AG10803 (cell line): ENCODE results near the gene COL18A1.
A peak's percentile ranks its signal among the peaks of the same experiment; 100 is the strongest.

Experiments used
- DNase-seq: peaks from one replicate; pipeline ENCODE4 v3.0.0; 2010; ENCODE audit warnings: low read depth
- H3K4me3 ChIP-seq: 2 replicates; pipeline ENCODE4 v1.5.1; 2011; ENCODE audit warnings: mild to moderate bottlenecking, low read length, control low read depth
- TF ChIP-seq, protein P1 (sequence below): conservative IDR thresholded peaks from 2 replicates; pipeline ENCODE4 v1.5.1; 2011; ENCODE audit warnings: mild to moderate bottlenecking, low read length, control low read depth, inconsistent platforms

COL18A1 gene

DNA sequence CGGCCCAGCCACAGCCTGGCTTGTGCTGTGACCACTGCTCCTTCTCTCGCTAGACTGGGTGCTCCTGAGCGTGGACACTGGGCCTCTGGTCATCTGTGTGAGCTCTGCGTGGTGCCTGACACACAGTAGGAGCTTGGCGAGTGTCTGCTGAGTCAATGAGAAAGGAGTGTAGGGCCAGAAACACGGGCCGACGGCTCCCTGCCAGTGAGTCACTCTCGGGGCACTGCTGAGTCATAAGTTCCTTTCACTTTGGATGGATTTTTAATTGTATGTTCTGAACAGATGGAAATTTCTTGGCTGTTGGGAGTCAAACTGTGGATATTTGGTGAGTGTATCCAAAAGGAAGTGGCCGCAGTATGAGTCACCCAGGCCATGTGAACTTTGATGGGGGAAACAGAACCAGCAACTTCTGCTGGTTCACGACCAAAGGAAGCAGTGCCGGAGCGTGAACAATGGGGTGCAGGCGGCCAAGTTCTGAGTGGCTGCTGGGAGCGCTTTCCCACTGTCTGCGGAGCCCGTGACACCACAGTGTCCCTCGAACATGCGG lies 41.0 kb upstream of the COL18A1 start:
- peak overlapping the region; percentile 36 for H3K4me3 ChIP-seq
- TF ChIP-seq, protein P1, sequence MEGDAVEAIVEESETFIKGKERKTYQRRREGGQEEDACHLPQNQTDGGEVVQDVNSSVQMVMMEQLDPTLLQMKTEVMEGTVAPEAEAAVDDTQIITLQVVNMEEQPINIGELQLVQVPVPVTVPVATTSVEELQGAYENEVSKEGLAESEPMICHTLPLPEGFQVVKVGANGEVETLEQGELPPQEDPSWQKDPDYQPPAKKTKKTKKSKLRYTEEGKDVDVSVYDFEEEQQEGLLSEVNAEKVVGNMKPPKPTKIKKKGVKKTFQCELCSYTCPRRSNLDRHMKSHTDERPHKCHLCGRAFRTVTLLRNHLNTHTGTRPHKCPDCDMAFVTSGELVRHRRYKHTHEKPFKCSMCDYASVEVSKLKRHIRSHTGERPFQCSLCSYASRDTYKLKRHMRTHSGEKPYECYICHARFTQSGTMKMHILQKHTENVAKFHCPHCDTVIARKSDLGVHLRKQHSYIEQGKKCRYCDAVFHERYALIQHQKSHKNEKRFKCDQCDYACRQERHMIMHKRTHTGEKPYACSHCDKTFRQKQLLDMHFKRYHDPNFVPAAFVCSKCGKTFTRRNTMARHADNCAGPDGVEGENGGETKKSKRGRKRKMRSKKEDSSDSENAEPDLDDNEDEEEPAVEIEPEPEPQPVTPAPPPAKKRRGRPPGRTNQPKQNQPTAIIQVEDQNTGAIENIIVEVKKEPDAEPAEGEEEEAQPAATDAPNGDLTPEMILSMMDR, result no peak
- DNase-seq, result peak; percentile 99

DNA sequence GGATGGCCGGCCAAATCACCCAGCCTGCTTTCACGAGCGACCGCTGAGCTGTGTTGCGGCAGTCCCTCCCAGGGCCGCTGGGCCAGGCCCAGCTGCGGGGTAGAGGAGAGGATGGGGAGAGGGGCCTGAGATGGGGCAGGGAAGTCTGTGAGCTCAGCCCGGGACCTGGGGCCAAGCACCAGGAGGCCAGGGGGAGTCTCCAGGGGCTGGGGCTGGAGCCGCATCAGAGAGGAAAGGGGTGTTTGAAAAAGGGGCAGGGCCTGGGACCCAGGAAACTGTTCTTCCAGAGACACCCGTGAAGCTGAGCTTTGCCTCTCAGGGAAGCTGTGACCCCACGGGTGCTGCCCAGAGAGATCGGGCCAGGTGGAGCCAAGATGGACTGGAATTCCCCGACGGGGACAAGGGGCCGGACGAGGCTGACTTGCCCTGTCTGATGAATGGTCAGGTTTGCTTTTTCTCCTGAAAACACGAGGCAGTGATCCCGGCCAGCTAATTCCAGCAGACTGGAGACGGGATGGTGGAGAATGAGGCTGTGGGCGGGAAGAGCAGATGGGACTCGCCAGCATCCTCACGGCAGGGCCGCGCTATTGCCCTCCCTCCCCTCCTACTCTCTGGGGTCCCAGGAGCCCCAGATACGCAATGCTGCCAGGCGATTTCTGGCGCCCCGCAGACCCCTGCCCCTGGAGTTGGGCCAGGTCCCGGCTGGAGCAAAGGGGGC lies 40.3 kb upstream of the COL18A1 start:
- peak; percentile 67 for DNase-seq

DNA sequence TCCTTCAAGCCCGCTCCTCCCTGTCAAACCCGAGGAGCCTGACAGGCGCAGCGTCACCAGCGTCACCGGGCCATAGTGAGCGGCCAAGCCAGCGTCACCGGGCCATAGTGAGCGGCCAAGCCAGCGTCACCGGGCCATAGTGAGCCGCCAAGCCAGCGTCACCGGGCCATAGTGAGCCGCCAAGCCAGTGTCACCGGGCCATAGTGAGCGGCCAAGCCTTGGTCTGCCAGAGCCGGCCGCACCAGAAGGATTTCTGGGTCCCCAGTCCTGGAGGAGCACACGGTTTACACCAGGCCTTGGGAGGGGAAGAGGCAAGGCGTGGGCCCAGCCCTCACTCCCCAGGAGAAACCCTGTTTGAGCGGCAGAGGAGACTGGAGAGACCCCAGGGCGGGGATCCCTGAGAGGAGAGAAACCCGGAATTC lies 39.8 kb upstream of the COL18A1 start:
- DNase-seq, result no peak
- TF ChIP-seq, protein P1, result no peak
- H3K4me3 ChIP-seq, result no peak overlapping the region

More for the DNA sequence above, 40.3 kb upstream of the COL18A1 start:
- H3K4me3 ChIP-seq, result peak overlapping the region; percentile 36
- TF ChIP-seq, protein P1, result no peak

DNA sequence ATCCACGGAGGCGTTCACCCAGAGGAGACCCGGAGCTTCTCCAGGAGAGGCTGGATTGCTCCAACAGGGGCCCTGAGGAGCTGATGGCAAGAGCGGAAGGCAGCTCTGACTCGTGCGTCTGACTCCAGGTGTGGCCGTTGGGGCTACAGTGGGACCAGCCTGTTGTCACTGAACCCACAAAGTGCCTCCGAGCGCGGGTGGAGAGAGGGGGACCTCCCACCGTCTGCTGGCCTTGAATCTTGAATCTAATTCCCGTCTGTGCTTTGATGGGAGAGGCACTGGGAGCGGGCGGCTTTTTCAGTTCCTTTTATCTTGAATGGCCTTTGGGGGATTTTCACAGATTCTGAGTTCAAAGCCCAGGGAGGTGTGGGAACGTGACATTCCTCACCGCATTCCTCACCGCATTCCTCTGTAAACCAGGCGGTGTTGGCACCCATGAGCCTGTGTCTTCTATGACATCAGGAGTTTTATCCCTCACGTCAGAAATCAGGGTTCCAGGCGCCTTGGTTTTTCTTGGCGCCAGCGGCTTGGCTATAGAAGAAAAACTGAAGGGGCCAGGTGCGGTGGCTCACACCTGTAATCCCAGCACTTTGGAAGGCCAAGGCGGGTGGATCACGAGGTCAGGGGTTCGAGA lies 39.2 kb upstream of the COL18A1 start:
- H3K4me3 ChIP-seq, result no peak overlapping the region
- DNase-seq, result peak; percentile 70
- TF ChIP-seq, protein P1, result no peak

DNA sequence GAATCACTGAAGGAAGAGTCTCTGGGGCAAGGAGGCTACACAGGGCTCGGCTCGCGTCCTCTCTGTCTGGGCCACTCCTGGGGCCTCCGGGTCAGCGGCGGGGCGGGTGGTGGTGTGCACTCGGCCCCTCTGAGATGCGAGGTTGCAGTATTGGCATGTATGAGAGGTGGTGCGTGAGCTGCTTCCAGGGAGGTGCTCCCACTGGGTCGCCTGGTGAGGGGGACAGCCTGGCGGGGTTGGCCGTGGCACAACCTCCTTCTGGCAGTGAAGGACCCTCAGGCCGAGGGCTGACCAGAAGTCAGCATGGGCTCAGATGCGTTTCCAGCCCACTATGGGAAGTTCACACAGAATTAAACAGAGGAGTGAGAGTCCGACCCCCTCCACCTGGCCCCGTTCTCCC lies 38.5 kb upstream of the COL18A1 start:
- no peak overlapping the region for H3K4me3 ChIP-seq
- DNase-seq, result no peak
- TF ChIP-seq, protein P1, result no peak

DNA sequence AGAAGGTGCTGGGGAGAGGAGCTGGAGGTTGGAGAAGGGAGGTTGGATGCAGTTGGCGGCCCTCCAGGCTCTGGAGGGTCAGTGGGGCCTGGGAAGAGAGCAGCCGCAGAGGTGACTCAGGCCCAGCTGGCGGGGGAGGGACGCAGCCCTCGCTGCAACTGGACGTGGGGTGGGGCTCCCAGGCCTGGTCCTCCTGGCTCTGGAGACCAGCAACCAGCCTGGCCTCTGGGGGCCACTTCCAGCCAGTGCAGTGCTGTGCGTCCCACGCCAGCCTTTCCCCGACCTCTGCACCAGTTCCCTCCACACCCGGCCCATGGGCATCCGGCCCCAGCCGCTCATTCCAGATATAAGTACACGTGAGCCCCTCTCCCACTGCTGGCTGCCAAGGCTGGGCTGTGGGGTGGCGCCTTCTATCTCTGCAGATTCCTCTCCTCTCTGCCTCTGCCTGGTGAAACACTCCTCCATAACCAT lies 38.0 kb upstream of the COL18A1 start:
- TF ChIP-seq, protein P1, result no peak
- DNase-seq, result peak; percentile 88
- no peak overlapping the region for H3K4me3 ChIP-seq
